Neuronal stem cell (in vitro differentiated cells): ENCODE measurements around the gene FST.

Experiments used
- DNase-seq: peaks from one replicate; pipeline ENCODE4 v3.0.0-alpha.2; 2013; ENCODE audit warnings: low spot score
- H2AFZ ChIP-seq: one replicate; pipeline ENCODE4 v1.6.1; 2013; ENCODE audit warnings: mild to moderate bottlenecking, low read length, inconsistent platforms
- H2AK5ac ChIP-seq: 2 replicates; pipeline ENCODE4 v1.6.1; 2013; ENCODE audit warnings: low read depth, mild to moderate bottlenecking, inconsistent platforms, low read length, moderate library complexity, mixed read lengths
- H2BK120ac ChIP-seq: 2 replicates; pipeline ENCODE4 v1.6.1; 2013; ENCODE audit warnings: low read depth, mild to moderate bottlenecking, inconsistent platforms, low read length, moderate library complexity, mixed read lengths
- H2BK12ac ChIP-seq: one replicate; pipeline ENCODE4 v1.6.1; 2013; ENCODE audit warnings: low read length, inconsistent platforms
- H2BK15ac ChIP-seq: 2 replicates; pipeline ENCODE4 v1.6.1; 2013; ENCODE audit warnings: mild to moderate bottlenecking, low read length, inconsistent platforms, mixed read lengths
- H2BK5ac ChIP-seq: one replicate; pipeline ENCODE4 v1.6.1; 2013; ENCODE audit warnings: inconsistent platforms, mild to moderate bottlenecking, low read length, moderate library complexity
- H3K14ac ChIP-seq: one replicate; pipeline ENCODE4 v1.6.1; 2013; ENCODE audit warnings: low read length, inconsistent platforms
- H3K18ac ChIP-seq: 2 replicates; pipeline ENCODE4 v1.6.1; 2013; ENCODE audit warnings: low read length, inconsistent platforms
- H3K23ac ChIP-seq: 2 replicates; pipeline ENCODE4 v1.6.1; 2013; ENCODE audit warnings: low read depth, mild to moderate bottlenecking, mixed read lengths, low read length, inconsistent platforms; ENCODE audit not compliant: poor library complexity
- H3K27ac ChIP-seq: replicated peaks from 3 replicates; pipeline ENCODE4 v1.5.1; 2013; ENCODE audit warnings: low read length, inconsistent platforms
- H3K27me3 ChIP-seq, 3 experiments: 2 replicates each; pipeline ENCODE4 v1.6.1; 2013; ENCODE audit warnings: low read length in 3 of 3, mild to moderate bottlenecking in 2 of 3, inconsistent platforms in 1 of 3, low read depth in 1 of 3, mixed read lengths in 1 of 3, moderate library complexity in 1 of 3; ENCODE audit not compliant: control insufficient read depth in 3 of 3, insufficient read depth in 3 of 3
- H3K36me3 ChIP-seq, 2 donors: replicated peaks in 1 of 2; 2 replicates each; pipeline ENCODE4 v1.6.1; 2013; ENCODE audit warnings: low read length in 2 of 2; ENCODE audit not compliant: control insufficient read depth in 2 of 2, insufficient read depth in 2 of 2
- H3K4ac ChIP-seq: 2 replicates; pipeline ENCODE4 v1.6.1; 2013; ENCODE audit warnings: inconsistent platforms, mild to moderate bottlenecking, low read length, moderate library complexity
- H3K4me1 ChIP-seq, 2 donors: 1 replicate in 1 of 2; 2 replicates in 1 of 2; pipeline ENCODE4 v1.6.1; 2013; ENCODE audit warnings: low read length in 2 of 2, low read depth in 1 of 2; ENCODE audit not compliant: control insufficient read depth in 2 of 2, insufficient read depth in 1 of 2
- H3K4me2 ChIP-seq: one replicate; pipeline ENCODE4 v1.6.1; 2013; ENCODE audit warnings: mild to moderate bottlenecking, low read length, inconsistent platforms; ENCODE audit not compliant: insufficient read depth, poor library complexity, severe bottlenecking
- H3K4me3 ChIP-seq, 2 donors: 2 replicates each; pipeline ENCODE4 v1.5.1; 2013; ENCODE audit warnings: low read length in 2 of 2, mild to moderate bottlenecking in 2 of 2, inconsistent platforms in 1 of 2, moderate library complexity in 1 of 2
- H3K79me1 ChIP-seq: one replicate; pipeline ENCODE4 v1.6.1; 2013; ENCODE audit warnings: low read depth, mild to moderate bottlenecking, inconsistent platforms, low read length, moderate library complexity
- H3K9ac ChIP-seq: one replicate; pipeline ENCODE4 v1.6.1; 2013; ENCODE audit warnings: mild to moderate bottlenecking, low read depth, low read length, inconsistent platforms; ENCODE audit not compliant: poor library complexity
- H3K9me3 ChIP-seq, 2 donors: replicated peaks in 1 of 2; 2 replicates each; pipeline versions ENCODE3 to v1.6.1; 2013; ENCODE audit warnings: low read length in 2 of 2, mild to moderate bottlenecking in 2 of 2, inconsistent platforms in 1 of 2, low read depth in 1 of 2, mixed read lengths in 1 of 2, moderate library complexity in 1 of 2; ENCODE audit not compliant: control insufficient read depth in 2 of 2, insufficient read depth in 1 of 2
- H4K8ac ChIP-seq: one replicate; pipeline ENCODE4 v1.6.1; 2013; ENCODE audit warnings: low read depth, mild to moderate bottlenecking, inconsistent platforms, low read length, moderate library complexity
- H4K91ac ChIP-seq: one replicate; pipeline ENCODE4 v1.6.1; 2013; ENCODE audit warnings: low read length, low read depth, mild to moderate bottlenecking, inconsistent platforms; ENCODE audit not compliant: poor library complexity
- WGBS, 2 donors: extraction: QIAGEN DNeasy Blood & Tissue Kit; methylation state at CpG; one replicate each; pipeline ENCODE4 v1.1.7; 2013; ENCODE audit warnings: missing lambda C conversion rate in 2 of 2, mixed read lengths in 1 of 2; ENCODE audit not compliant: insufficient read length in 2 of 2, insufficient replicate concordance in 1 of 2; ENCODE audit errors: extremely low coverage in 2 of 2; 5-methylcytosine and 5-hydroxymethylcytosine counted together

The FST gene

DNA sequence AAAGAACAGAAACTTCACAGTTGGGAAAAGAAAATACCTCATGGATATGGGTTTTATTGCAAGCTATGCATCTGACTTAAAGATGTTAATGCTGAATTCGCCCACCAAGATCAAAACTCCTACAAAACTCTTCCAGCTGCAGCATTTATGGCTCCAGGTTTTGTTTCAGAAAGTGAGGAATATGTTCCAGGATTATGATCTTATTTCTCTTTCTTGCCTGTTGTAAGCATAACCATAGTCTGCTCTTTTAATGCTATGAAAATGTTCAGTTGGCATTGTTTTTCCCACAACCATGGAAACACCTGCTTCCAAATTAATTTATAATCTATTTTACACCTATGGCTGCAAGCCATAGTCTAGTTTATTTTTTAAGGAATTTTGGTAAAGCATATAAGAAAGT lies 34.9 kb upstream of the FST start:
- no peak overlapping the region for H2BK120ac ChIP-seq
- H3K4me3 ChIP-seq, result no peak overlapping the region
- no peak overlapping the region for H3K9ac ChIP-seq
- H3K36me3 ChIP-seq, result no peaks in the 10 kb centered on the region
- no peak overlapping the region for H2BK12ac ChIP-seq
- H3K79me1 ChIP-seq, result no peaks in the 10 kb centered on the region
- no peak overlapping the region for H2AFZ ChIP-seq
- DNase-seq, result no peak
- no peak overlapping the region for H2BK5ac ChIP-seq
- H3K9me3 ChIP-seq, result no peaks in the 10 kb centered on the region
- no peaks in the 10 kb centered on the region for H3K27me3 ChIP-seq
- H3K4me1 ChIP-seq, result no peaks in the 10 kb centered on the region
- WGBS, 2 donors, result no CpG with 5 or more reads among the region's 1 CpG
- H4K8ac ChIP-seq, result no peak overlapping the region
- H3K27ac ChIP-seq, result no peak overlapping the region
- no peak overlapping the region for H4K91ac ChIP-seq
- H3K23ac ChIP-seq, result no peak overlapping the region
- H3K4me2 ChIP-seq, result no peak overlapping the region
- no peak overlapping the region for H3K4ac ChIP-seq
- H2BK15ac ChIP-seq, result no peak overlapping the region
- no peak overlapping the region for H3K14ac ChIP-seq
- H2AK5ac ChIP-seq, result no peak overlapping the region
- no peak overlapping the region for H3K18ac ChIP-seq

DNA sequence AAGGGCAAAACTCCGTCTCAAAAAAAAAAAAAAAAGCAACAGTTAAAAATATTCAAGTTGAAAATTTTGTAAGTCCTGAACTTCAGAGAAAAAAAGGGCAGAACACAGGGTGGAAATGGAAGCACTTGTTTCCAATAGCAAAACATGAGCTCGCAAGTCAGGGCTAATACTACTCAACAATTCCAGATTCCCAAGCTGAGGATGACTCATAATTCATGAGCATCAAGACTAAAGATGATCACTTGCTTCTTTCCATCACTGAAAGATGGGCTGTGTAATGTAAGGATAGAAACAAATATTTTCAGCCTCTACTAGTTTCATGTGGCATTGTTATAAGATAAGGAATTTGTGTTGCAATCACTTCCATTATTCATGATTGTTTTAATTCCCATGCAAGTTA lies 33.5 kb upstream of the FST start:
- Histone ChIP-seq H3K9ac (no peak overlapping the region), H3K27ac (no peak overlapping the region), H3K27me3 (no peaks in the 10 kb centered on the region), H3K4me2 (no peak overlapping the region), H3K9me3 (no peaks in the 10 kb centered on the region), H3K23ac (no peak overlapping the region), H4K91ac (no peak overlapping the region), H3K4me3 (no peak overlapping the region), H2BK5ac (no peak overlapping the region), H3K36me3 (no peaks in the 10 kb centered on the region), H3K18ac (no peak overlapping the region), H3K14ac (no peak overlapping the region), H2BK120ac (no peak overlapping the region), H2AK5ac (no peak overlapping the region), H2BK12ac (no peak overlapping the region), H3K4ac (no peak overlapping the region), H3K79me1 (no peaks in the 10 kb centered on the region), H3K4me1 (no peaks in the 10 kb centered on the region), H2BK15ac (no peak overlapping the region), H4K8ac (no peak overlapping the region), H2AFZ (no peak overlapping the region)
- WGBS, 2 donors, result no CpG with 5 or more reads among the region's 2 CpGs
- DNase-seq, result no peak

DNA sequence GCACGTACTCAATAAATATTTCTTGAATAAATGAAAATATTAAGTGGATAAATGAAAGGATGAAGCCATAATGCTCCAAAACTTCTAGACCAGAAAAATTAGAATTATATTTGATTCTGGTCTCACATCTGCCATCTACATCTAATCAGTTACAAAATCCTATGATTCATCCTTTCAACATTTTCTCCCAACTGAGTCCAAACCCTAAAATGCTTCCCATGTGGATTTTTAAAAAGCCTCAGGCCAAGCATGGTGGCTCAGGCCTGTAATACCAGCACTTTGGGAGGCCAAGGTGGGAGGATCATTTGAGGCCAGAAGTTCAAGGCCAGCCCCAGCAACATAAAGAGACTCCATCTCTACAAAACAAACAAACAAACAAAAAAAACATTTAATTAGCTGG lies 31.6 kb upstream of the FST start:
- no peak overlapping the region for H3K27ac ChIP-seq
- H2BK5ac ChIP-seq, result no peak overlapping the region
- no peak overlapping the region for H4K8ac ChIP-seq
- H2AK5ac ChIP-seq, result no peak overlapping the region
- H3K4me3 ChIP-seq, result no peak overlapping the region
- no peaks in the 10 kb centered on the region for H3K36me3 ChIP-seq
- H3K9me3 ChIP-seq, result no peaks in the 10 kb centered on the region
- WGBS, 2 donors, result no CpG with 5 or more reads among the region's 1 CpG
- no peaks in the 10 kb centered on the region for H3K4me1 ChIP-seq
- no peak overlapping the region for H3K9ac ChIP-seq
- no peak for DNase-seq
- no peak overlapping the region for H3K18ac ChIP-seq
- no peak overlapping the region for H3K23ac ChIP-seq
- no peaks in the 10 kb centered on the region for H3K79me1 ChIP-seq
- no peak overlapping the region for H2BK12ac ChIP-seq
- H3K4ac ChIP-seq, result no peak overlapping the region
- H2BK120ac ChIP-seq, result no peak overlapping the region
- H4K91ac ChIP-seq, result no peak overlapping the region
- H2AFZ ChIP-seq, result no peak overlapping the region
- no peak overlapping the region for H3K4me2 ChIP-seq
- no peak overlapping the region for H3K14ac ChIP-seq
- no peaks in the 10 kb centered on the region for H3K27me3 ChIP-seq
- no peak overlapping the region for H2BK15ac ChIP-seq

DNA sequence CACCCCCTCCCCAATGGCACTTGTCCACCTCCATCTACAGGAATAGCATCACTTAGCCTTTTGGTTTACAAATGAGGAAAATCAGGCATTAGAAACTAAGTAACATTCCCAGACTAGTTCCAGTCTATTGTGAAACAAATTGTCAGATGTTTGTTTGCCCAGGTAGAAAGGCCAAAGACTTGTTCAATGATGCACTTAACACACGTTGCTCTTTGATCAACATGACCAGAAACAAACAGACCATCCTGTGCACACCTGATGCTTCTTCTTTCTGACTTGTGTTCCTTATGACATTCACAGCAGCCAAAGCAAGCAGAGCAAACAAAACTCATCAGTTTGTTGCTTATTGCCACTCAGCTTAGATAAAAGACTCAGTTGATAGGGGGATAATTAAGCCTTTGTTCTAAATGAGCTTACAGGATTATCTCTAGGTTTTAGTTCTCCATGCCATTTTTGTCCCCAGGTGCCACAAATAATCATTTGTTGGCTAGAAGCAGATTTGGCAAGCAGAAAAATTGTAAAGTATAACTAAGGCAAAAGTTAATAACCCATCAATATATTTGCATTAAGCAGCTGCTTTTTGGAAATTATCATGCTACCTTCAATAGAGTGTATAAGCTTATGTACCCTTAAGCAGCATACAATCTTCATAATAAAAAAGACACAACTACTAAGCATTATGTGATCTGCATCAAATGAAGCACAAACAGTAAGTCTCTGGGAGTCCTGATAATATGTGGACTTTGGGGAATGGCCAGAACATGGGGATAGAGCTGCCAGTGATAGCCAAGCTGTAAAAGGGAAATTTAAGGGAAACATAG lies 26.3 kb upstream of the FST start:
- no peak overlapping the region for H2AK5ac ChIP-seq
- no peaks in the 10 kb centered on the region for H3K79me1 ChIP-seq
- peaks cover 0 to 1% of the 10 kb centered on the region in 2 donors for H3K4me1 ChIP-seq
- no peak overlapping the region for H3K4ac ChIP-seq
- no peak overlapping the region for H2AFZ ChIP-seq
- no peak overlapping the region for H3K4me3 ChIP-seq
- H3K9me3 ChIP-seq, result no peaks in the 10 kb centered on the region
- H3K4me2 ChIP-seq, result no peak overlapping the region
- no peak overlapping the region for H2BK15ac ChIP-seq
- WGBS, 2 donors, result no CpG with 5 or more reads among the region's 1 CpG
- H2BK120ac ChIP-seq, result no peak overlapping the region
- no peak overlapping the region for H3K14ac ChIP-seq
- DNase-seq, result no peak
- H3K27ac ChIP-seq, result no peak overlapping the region
- no peak overlapping the region for H3K18ac ChIP-seq
- no peak overlapping the region for H3K23ac ChIP-seq
- no peak overlapping the region for H3K9ac ChIP-seq
- H4K91ac ChIP-seq, result no peak overlapping the region
- H3K36me3 ChIP-seq, result no peaks in the 10 kb centered on the region
- H2BK5ac ChIP-seq, result no peak overlapping the region
- H4K8ac ChIP-seq, result no peak overlapping the region
- H2BK12ac ChIP-seq, result no peak overlapping the region
- H3K27me3 ChIP-seq, result no peaks in the 10 kb centered on the region
